ENCODE data around the gene MRC1.

- no peak for TF ChIP-seq CTCF (IDR thresholded peaks at IDR 0.05; ENCODE audit: insufficient read depth, low read depth, low read length)
- no peak for TF ChIP-seq EZH2 (IDR thresholded peaks at IDR 0.05; ENCODE audit: insufficient read depth, low read length)
Observed at GRCh38 chr10:17787087-17787961, 21.8 kb upstream of the MRC1 start.
